ENCODE data around the gene DGKI.

The DGKI gene

GRCh38 chr7:137544453-137545058 lies 302.2 kb downstream of the DGKI start:
- no peak for DNase-seq (ENCODE audit: low read depth in 2 of 2)

- no peak for DNase-seq (ENCODE audit: low read depth in 2 of 2)
Observed at GRCh38 chr7:137539111-137539715, 307.6 kb downstream of the DGKI start.

DNA sequence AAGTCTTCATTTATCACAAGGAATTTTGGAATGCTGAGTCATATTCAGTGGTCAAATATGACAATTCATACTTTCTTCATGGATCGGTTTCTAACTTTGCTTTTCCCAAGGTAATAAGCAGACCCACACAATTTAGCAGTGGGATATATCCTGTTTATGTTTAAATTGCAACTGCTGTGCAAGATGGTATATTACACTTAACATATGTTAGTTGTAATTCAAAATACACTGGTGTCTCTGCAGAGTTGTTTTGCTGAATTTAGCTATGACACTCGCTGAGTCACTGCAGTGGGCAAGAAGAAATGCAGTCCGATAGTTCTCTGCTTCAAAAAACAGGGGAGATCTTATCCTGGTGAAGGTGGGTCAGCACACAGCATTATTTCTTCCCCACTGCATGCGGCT lies 308.4 kb downstream of the DGKI start:
- DNase-seq (ENCODE audit: low read depth in 2 of 2) = no peak

- DNase-seq (ENCODE audit: low read depth in 2 of 2) = no peak
Observed at GRCh38 chr7:137535579-137535978, 311.2 kb downstream of the DGKI start.

GRCh38 chr7:137531671-137532070 lies 315.1 kb downstream of the DGKI start:
- DNase-seq (ENCODE audit: low read depth in 2 of 2) = no peak

- no peak for DNase-seq (ENCODE audit: low read depth in 2 of 2)
Observed at GRCh38 chr7:137527634-137528033, 319.1 kb downstream of the DGKI start.

- DNase-seq (ENCODE audit: low read depth in 2 of 2) = no peak
Observed at GRCh38 chr7:137523171-137523570, 323.6 kb downstream of the DGKI start.

GRCh38 chr7:137521451-137521850 lies 325.3 kb downstream of the DGKI start:
- no peak for DNase-seq (ENCODE audit: low read depth in 2 of 2)

DNA sequence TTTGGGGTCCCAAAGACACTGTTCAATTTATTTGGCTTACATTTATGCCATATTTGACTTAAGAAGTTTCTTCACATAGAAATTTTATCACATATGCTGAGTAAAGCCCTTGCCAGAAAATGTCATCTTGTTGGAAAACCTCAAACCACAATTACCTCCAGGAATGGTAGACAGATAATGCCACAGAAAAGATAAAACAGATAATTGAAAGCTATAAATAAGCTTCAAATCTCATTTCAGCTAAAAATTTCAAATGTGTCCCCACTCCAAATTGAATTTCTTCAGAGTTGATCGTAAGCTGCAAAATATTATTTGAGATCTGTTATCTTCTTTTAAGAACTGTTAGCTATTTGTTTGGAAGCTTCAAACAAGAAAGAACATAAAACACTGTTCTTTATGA lies 326.8 kb downstream of the DGKI start:
- no peak for DNase-seq (ENCODE audit: low read depth in 2 of 2)

DNA sequence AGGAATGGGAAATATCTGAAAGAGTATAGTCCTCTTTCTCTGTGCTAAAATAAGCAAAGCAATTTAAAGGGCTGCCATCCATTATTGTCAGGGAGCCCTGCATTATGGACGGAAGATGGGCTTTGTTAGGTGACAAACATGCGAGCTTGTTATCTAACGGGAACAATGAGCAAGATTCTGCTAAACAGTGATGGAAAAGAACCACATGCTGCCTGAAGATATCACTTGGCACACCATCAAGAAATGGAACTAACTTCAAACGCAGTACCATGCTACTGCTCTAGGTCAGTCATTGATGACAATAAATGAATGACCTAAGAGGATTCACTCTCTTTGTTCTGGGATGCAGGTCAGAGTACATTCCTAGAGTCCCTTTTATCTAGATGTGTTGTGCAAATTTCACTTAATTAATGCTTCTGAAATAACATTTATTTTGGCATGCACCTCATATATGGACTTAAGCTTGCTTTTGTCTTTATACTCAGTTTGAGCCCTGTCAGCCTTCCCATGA lies 327.5 kb downstream of the DGKI start:
- DNase-seq (ENCODE audit: low read depth in 2 of 2) = no peak

DNA sequence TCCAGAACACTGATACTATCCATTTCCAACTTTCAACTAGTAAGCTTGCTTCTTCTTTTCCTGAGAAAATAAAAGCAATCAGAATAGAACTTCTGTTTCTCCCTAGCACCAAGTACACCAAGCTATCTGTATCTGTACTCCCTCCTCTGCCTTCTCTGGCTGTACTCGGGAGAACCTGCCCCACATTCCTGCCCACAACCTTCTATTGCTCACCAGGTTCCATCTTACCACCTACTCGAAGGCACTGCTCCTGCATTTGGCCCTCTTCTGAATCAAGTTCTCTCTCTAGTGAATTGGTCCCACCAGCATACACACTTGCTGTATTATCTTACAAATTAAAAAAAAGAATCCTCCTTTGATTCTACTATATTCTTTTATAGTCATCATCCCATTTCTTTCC lies 333.7 kb downstream of the DGKI start:
- DNase-seq (ENCODE audit: low read depth in 2 of 2) = no peak

- no peak for DNase-seq (ENCODE audit: low read depth in 2 of 2)
Observed at GRCh38 chr7:137507096-137507495, 339.7 kb downstream of the DGKI start.

DNA sequence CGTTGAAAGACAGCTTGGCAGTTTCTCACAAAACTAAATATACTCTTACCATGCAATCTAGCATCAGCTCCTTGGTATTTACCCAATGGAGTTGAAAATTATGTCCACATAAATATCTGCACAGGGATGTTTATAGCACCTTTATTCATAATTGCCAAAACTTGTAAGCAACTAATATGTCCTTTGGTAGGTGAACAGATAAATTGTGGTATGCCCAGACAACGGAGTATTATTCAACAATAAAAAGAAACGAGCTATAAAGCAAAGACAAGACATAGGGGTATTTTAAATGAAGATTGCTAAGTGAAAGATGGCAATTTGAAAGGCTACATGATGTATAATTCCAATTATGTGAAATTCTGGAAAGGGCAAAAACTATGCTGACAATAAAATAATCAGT lies 340.7 kb downstream of the DGKI start:
- no peak for DNase-seq (ENCODE audit: low read depth in 2 of 2)

DNA sequence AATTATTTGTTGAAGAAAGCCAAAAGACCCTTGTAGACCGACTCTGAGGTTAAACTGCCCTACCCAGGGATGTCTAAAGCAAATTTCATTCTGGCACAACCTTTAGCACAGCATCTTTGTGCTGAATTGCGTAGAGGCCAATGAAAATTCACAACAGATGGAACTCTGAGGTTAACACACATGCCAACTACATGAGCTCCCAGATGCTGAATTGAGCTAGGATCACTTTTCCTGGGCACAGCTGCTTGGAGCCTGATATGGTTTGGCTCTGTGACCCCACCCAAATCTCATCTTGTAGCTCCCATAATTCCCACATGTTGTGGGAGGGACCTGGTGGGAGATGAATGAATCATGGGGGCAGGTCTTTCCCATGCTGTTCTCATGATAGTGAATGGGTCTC lies 345.2 kb downstream of the DGKI start:
- no peak for DNase-seq (ENCODE audit: low read depth in 2 of 2)

GRCh38 chr7:137492889-137493288 lies 353.9 kb downstream of the DGKI start:
- DNase-seq (ENCODE audit: low read depth in 2 of 2) = no peak

GRCh38 chr7:137489880-137490279 lies 356.9 kb downstream of the DGKI start:
- DNase-seq (ENCODE audit: low read depth in 2 of 2) = no peak

DNA sequence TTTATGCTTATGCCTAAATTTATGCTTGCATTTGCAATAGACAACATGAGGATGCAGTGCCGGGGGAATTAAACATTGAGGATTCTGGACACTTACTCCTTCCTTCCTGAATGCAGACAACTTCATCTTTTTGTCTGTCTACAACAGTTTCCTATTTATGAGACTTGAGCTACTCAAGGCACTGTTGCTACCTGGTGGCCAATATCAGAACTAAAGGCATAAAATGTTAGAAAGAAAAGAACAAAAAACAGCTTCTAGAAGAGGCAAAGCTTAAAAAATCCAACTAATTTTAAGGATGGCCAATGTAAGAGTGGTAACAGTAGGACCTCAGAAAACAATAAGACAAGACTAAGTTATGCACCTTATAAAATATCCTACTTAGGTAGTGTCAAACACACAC lies 358.7 kb downstream of the DGKI start:
- no peak for DNase-seq (ENCODE audit: low read depth in 2 of 2)

GRCh38 chr7:137485818-137486217 lies 361.0 kb downstream of the DGKI start:
- DNase-seq (ENCODE audit: low read depth in 2 of 2) = no peak

- DNase-seq (ENCODE audit: low read depth in 2 of 2) = no peak
Observed at GRCh38 chr7:137484326-137484725, 362.4 kb downstream of the DGKI start.

DNA sequence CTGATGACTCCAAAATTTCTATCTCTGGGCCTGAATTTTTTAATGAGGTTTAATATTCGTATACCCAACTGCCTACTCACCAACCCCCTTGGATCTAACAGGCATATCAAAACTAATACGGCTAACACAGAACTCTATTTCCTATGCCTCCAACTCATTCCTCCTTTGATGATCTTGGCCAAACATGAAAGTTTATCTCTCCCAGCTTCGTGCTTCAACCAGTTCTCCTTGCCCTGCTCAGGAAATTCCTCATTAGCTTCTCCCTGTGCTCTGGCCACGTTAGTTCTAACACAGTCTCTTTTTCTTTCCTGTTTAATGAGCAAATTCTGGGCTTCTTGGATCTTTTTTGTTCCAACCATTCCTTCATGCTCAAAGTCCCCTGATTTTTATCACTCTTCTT lies 364.3 kb downstream of the DGKI start:
- DNase-seq (ENCODE audit: low read depth in 2 of 2) = no peak

DNA sequence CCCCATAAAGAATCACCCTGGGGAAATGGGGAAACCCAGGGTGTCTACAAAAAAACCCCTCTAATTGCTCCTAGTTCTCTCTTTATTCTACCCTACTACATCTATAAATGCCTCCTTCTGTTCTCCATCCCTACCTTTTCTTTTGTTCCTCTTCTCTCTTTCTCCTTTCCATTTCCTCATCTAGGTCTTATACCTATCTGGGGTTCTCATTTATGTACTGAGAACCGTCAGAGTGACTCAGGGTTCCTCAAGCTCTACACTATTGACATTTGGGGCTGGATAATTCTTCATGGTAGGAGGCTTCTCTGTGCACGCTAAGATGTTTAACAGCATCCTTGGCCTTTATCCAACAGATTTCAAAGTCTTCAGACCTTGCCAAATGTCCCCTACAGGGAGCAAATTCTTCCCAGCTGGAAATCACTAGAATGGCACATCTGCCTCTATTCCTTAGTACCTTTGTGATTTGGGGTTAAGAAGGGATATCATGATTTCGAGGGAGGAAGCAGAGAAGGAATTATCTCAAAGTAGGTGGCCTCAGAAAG lies 365.9 kb downstream of the DGKI start:
- no peak for DNase-seq (ENCODE audit: low read depth in 2 of 2)

- no peak for DNase-seq (ENCODE audit: low read depth in 2 of 2)
Observed at GRCh38 chr7:137480401-137480800, 366.4 kb downstream of the DGKI start.

DNA sequence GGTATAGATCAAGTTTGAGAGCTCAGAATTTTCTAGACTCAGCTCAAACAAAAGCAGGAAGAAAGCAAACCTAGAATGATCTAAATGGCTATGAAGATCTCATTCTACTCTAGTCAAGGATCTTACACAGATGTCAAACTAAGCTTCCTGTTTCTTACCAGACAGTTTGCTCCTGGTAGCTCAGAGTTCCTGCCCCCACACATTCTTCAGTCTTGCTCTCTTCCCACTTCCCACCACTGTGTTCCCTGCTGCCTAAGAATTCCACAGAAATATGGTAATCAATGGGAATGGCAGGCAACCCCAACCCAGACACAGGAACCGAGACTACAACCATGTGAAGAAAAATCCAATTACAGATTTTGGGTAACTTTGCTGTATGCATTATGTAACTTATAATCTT lies 369.8 kb downstream of the DGKI start:
- DNase-seq (ENCODE audit: low read depth in 2 of 2) = no peak

GRCh38 chr7:137475966-137476365 lies 370.8 kb downstream of the DGKI start:
- DNase-seq (ENCODE audit: low read depth in 2 of 2) = no peak

Data from stimulated activated CD4-positive, alpha-beta T cell treated with anti-CD3 and anti-CD28 coated beads, Interleukin-12 subunit alpha, Interleukin-12 subunit beta, amount 100 ng/mL, for 24 hours (primary cell).